Stimulated activated CD8-positive, alpha-beta memory T cell treated with anti-CD3 and anti-CD28 coated beads, Interleukin-2, amount 100 ng/mL, for 48 hours (primary cell): ENCODE results near the gene NALCN.

ENCODE experiments used
- DNase-seq, 2 donors: peaks; one replicate each; pipeline ENCODE4 v3.0.0-alpha.2; 2020; ENCODE audit warnings: low read depth in 2 of 2

The NALCN gene

DNA sequence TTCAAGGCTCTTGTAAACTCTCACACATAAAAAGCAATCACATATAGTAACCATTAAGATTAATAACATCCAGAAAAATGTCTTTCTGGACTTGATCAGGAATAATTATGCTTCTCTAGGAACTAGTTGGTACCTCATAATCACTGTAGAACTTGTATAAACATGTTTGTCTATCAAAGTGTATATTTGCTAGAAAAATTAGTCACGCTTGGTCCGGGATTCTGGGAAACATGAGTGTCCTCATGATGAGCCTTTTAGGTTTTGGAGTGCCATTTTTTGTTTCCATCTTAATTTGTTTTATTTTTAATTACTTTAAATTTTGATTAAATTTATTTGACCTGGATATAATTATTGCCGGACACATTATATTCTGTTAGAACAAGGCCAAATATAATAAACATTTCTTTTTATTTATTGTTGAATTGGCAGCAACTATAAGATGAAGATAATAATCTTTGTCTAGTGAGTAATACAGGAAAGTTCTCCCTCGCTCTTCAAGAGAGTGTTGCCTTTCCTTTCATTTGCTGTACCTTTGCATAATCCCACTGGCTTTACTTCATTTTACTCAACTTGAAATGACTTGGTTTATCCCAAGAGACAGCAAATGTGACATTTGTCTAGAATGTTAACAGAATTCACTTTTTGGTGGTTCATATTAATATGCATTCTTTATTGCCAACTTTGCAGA is 207.0 kb downstream of the NALCN start:
- no peak for DNase-seq

DNA sequence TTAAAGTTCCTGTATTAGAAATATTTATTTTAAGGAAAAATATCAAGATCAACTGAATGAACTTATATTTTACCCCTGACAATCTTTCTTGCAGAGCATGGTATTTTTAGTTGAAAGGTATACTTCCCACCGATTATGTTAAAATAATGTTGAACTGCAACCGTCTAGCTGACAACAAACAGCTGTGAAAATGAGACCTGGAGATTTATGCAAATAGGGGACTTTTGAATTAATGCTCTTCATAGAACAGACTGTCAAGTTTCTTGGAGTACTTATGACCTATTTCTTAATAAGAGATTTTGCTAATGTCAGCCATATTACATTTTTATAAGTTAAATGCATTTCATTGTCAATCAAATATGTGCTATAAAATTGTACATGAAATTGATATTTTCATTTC is 210.9 kb downstream of the NALCN start:
- no peak for DNase-seq

DNA sequence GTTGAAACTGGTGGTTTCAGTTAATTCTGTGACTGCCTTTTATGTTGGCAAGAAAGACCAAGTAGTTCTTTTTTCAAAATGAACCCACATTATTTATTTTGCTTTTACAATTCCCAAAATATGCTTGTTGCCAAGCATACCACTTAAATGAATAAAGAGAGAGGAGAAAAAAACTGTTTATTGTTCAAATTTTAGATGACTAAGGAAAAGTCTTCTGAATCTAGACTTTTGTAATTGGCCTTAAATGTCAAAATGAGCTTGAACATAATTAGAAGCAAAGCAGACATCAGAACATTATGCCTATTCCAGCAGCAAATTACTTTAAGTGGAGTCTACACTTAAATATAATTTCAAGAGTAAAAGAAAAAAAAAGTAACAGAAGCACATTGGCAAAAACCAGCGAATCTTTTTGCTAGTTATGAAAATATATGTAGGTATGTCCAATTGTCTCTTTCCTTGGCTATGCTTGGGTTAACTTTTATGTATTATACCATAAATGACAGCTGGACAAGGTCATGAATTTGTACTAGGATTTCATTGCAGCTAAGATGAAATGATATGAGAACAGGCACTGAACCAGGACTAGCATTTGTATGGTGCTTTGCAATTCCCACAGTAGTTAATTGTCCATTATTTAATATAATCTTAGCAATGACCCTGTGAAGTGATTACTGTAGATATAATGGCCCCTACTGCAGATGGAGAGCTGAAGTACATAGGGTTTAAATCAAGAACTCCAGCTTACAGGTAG is 211.9 kb downstream of the NALCN start:
- no peak for DNase-seq

DNA sequence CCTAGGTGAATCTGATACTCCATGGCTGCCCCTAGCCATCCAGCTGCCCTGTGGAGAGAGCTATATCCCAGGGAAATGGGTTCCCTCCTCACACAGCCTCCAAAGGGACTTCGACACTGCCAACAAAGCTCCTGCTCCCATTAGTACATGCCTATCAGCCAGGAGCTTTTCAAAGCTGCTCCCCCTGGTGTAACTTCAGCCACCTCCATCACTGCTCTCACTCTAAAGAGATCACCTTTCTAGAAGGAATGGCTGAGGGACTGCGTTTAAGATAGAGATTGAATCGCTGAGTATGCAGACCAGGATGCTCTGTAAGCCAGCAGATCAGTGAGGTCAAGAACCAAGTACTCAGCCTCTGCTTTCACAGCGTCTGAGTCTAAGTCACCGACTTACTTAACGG is 213.7 kb downstream of the NALCN start:
- no peak for DNase-seq

DNA sequence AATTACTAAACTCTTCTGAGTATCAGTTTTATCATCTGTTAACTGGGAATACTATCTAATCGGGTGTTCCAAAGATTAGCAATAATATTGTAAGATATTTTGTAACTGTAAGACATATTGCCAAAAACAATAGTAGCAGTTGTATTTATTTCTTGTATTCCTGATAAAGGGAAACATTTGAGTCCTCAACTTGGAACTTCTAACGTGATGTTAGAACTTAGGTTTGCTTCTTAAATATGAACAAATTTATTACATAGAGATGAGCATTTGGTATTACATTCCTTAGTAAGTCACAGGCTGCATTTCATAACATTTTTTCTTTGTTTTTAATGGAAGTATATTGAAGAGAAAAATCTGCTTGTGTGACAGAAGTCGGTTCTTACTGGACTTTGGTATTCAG is 225.3 kb downstream of the NALCN start:
- DNase-seq = no peak

DNA sequence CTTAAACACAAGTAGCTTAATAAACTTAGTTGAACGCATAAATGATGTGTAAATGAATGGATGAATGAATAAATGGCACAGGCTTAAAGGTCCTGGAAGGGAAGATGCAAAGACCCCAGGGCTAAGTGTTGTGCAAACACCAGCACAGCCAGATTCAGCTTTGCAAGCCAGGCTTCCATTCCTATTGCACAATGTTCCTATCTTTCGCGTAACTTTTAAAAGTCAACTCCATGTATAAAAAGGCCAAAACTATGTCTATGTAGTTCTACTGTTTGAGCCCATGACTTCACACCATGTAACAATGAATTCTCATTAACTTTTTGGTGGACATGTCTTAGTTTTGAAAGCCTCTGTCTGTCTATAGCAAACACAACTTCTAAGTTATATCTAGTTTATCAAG is 226.0 kb downstream of the NALCN start:
- DNase-seq = no peak

DNA sequence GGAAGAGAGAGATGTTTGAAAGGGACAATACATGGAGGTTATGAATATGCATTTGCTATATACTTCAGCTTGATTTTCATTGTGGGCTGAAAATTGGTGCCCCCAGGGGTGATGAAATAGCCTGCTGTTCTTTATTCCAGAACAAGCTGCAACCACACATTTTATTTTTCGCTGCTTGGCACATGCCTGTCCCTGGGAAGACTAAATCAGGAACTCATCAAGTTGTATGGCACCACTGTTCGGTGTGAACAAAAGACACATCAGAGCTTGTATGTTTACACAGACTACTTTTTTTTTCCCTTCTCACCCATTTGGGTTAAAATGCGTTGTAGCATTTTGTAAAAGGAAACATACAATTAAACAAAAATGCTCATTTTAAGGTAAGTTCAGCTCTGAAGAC is 230.7 kb downstream of the NALCN start:
- DNase-seq = no peak

DNA sequence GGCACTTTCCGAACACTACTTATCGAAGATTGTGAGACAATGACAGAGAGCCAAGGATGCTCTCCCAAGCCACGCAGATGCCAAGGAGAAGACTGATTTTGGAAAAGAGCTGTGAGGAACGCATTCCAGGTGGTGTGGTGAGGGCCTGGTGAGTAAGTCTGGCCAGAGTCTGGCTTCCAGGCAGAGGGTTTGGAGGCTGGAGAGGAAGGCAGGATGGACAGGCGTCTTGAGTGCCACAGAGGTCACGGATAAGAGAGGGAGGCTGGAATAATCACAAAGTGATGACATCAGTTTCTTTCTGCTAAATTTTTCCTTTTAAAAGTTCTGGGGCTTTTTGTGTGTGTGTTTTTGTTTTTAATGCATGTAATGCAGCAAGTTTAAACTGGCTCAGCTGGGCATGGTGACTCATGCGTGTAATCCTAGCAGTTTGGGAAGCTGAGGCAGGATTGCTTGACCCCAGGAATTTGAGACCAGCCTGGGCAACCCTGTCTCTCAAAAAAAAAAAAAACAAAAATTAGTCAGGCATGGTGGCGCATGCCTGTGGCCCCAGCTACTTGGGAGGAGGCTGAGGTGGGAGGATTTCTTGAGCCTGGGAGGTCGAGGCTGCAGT is 235.1 kb downstream of the NALCN start:
- DNase-seq = no peak

DNA sequence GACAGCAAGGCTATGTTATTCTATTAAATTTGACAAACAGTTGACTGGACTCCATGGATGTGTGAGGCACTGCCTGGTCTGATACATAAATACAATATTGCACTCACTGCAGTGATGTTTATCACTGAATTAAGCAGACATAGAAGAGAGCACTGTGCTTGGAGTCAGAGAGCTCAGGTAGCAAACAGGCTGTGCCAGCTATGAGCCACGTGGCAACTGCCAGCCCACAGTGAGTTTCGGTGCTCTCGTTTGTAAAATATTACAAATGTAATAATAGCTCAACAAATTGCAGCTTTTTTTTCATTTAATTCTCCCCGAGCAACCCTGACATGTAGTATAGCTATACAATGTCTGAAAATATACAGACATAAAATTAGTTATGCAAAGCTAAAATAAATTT is 237.3 kb downstream of the NALCN start:
- DNase-seq = no peak

DNA sequence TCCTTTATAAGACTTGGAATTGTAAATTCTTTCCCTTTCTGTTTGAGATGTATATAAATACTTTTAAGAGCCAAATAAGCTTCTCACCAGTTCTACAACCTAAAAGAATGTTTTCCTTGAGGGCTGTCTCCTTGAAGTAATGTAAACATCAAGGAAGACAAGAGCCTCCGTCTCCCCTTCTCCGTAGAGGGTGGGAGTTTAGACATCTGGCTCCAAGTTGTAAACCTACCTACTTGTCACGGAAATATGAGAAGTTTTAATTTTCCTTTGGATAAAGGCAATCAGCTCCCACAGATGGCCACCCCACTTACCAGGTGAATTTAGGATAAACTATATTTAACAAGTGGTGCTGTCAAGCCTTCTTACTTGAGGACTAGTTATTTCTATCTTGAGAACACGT is 237.9 kb downstream of the NALCN start:
- DNase-seq = no peak

DNA sequence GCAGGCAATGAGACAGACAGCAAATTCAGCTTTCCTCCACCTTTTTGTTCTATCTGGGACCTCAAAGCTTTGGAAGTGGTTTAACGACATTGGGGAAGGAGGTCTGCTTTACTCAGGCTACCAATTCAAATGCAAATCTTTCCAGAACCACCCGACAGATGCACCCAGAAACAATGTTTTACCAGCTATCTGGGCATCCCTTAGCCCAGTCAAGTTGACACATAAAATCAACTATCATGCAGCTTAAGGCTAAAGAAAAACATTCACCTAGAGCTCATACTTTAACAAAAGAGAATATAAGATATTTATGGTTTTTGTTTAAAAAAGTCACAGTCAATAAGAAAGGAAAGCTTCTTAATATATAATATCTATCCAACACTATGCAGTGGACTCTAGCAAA is 246.0 kb downstream of the NALCN start:
- no peak for DNase-seq

DNA sequence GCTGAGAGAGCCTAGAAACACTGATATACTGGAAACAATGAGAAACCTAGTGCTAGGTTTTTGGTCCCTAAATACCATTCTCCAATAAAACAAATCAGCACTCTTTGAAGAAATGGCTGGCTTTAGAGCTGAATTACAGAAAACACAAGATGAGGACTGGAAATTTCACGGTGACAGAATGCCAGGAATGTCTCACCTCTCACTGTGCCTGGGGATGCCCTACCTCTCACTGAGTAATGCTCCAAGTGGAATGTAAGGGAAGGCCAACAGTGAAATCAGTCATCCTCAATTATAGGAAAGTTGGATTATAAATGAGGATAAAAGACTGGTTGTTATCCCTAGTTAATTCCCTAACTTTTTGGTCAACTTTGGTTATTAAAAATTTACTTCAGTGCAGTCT is 259.0 kb downstream of the NALCN start:
- DNase-seq = no peak

DNA sequence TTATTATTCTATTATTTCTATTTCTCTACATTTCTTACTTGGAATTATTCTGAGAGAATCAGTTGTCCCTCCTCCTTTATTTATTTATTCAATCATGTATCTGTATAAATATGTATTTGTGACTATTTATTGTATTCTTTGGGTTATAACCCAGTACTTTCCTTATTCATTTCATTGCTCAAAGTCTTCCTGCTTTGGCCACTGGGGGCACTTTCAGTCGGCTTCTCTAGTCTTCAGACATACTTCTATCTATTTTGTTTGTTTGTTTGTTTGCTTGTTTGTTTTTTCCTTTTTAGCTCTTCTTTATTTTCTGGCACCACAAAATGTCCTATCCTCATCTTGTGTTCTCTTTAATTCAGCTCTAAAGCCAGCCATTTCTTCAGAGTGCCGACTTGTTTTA is 260.4 kb downstream of the NALCN start:
- DNase-seq = no peak

DNA sequence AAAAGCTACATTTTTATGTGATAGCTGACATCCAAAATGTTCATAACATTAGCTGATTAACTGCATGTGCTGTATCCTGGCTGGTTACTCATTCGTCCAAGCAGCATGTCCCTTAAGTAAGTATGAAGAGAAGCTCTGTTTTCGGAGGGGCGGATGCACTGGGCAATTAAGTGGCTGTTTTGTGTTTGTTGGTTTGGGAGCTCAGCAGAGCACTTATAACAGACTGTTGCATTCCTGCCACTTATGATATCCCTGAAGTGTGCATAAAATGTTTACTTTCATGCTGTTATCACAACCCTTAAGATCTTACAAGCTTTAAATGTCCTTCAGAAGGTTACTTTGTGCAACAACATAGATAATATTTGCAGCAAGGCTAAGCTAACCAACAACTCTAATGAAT is 264.1 kb downstream of the NALCN start:
- DNase-seq = no peak

DNA sequence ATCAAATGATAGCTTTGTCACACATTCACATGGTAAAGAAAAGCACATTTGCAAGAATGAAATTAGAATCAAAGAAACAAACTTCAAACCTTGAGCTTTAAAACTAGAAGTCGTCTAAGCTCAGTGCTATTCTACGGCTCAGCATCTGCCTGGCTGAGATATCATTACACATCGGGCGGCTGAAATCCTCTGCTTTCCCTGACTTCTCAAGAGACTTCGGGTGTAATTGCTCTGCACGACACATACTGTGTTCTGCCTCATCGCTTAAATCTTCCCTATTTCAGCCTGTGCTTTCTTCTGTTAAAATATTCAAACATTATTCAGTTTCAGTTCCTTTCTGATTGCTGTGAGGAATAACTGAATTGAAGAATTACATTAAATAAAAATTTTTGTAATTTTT is 265.3 kb downstream of the NALCN start:
- DNase-seq = no peak

DNA sequence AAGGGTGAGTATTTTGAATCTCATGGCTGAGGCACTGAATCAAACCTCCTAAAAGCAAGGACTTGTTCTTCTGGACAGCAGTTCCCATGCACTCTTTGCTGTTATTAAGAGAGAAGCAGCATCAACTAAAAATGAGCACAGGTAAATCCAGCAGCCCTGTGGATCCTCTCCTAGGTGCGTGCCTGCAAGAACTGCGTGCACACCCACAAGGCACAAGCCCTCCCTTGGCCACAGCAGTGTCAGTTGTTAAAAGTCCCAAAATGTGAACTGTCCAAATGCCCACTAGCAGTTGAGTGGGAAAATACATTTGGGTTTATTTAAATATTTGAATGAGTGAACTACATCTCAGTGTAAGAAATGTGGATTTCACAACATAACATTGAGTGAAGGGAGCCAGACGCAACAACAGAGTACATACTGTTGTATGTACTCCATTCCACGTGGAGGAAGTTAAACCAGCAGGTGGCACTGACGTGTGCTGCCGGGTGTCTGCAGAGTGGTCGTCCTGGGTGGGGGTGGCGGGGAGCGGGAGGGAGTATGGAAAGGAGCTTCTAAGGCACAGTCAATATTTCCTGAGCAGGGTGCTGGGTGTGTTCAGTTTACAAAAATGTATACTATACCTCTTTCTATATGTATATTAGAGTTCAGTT is 266.4 kb downstream of the NALCN start:
- DNase-seq = no peak

DNA sequence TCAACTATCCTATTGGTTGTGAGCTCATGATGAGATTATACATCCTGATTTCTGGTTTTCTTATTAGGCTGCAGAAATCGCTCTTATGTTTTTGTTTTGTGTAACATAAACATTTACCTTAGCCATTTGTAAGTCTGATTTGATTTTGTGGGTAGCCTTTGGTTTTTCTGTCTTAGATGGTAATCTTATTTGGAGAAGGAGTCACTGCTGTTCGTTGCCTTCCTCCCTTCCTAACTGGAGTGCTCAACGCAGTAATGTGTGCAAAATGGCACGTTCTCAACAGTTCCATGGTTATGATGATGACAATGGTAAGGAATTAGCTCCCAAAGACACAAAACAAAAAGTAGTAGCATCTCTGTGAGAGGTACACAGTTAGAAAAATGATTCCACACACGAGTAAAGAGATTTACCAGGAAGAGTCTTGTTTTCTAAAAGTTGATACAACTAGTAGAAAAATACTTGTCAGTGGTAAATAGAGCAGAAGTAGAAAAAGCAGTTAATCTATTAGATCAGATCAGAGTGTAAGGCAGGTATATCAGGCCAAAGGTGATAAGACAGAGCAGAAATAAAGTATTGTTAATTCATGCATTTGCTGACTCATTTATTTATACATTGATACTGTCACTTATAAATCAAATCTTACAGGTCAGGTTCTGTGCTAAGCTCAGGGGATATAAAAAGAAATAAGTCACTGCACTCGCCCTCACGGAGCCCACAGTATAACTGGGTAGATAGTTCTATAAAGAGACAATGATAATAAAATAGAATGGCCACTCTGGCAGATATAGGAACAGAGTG is 270.0 kb downstream of the NALCN start:
- no peak for DNase-seq

DNA sequence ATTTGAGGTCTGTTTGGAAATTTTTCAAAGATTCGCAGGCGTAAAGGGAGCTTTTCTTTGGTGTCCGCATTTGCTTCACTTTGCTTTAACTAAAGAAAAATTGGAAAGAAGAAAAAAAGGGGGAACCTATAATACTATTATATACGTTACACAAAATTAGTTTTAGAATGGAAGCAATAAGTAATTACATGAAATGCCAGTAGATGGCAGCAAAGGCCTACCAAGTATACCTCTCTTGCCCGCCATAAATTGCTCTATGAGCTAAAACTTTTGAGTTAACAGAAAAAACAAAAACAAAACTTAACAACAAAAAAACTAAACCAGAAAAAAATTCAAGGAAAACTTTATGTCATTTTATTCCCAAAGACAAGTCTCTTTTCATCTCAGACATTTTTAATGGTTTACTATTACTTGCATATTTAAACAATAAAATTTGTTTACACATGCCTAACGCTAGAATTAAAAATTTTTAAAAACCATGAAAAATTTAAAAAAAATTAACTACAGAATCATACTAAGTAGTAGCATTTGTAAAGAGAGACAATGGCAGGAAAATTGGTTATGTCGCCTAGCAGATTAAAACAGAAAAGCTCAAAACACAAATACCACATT is 271.4 kb downstream of the NALCN start:
- no peak for DNase-seq

DNA sequence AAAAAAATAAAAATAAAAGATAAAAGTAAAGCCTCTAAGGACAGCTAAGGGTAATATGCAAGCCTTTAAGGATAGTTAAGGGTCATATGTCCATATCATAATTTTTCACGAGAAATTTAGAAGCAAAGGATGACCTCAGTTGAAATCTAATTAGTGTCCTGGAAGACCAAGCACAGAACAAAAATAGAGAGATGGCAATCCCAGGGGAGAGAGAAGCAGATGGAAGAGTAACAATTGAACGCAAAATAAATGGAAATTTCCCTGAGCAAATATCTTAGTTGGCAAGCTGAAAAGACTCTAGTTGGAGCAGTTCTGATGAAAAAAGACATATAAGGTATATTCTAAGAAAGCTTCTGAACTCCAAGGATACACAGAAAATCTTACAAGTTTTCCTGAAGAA is 275.4 kb downstream of the NALCN start:
- no peak for DNase-seq

DNA sequence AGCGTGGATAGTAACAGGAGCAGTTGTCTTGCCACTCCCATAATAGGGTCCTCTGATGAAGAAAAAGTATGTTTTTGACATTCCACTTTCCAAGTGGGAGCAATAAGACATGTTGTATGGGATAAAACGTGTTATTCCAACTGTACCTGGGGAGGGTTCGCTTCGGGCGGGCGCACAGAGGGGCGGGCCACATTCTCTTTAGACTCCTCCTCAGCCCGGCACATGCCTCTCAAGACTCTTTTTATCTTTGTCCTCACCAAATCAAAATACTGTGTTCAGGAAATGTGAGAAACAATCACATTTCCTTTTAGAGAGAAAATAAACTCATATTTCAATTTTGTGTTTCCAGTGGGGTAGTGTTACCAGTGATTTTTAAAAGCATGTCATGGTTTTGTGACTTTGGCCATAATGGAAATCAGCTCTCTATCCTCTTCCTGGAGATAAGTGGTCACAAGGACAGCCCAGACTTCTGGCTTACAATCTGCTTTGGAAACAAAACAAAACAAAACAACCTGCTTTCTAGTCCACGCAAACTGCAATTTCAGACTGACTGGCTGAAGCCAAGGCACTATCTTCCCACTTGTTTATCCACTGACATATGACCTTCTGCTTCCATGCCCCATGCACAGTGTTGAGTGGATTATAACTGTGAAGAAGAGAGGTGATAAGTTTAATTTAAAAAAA is 276.1 kb downstream of the NALCN start:
- DNase-seq = no peak

DNA sequence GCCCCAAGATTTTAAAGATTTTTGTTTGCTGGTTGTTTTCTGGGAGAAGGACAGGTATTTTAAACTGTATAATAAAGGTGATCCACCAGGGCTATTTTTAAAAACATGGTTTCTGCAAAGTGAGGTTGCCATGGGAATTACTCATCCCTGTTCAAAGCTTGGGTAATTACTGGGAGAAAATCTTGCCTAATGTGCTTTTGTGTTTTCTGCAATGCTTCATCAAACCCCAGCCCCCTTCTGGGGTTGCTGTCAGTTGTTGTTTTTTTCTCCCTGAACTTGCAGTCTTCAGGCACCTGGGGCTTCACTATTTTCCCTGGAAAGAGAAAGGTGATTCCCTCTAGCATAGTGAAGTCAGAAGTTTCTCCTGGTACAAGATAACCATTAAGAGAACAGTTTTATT is 277.2 kb downstream of the NALCN start:
- DNase-seq = no peak
